ENCODE measurements around the gene C10orf105.

Gene C10orf105

DNA sequence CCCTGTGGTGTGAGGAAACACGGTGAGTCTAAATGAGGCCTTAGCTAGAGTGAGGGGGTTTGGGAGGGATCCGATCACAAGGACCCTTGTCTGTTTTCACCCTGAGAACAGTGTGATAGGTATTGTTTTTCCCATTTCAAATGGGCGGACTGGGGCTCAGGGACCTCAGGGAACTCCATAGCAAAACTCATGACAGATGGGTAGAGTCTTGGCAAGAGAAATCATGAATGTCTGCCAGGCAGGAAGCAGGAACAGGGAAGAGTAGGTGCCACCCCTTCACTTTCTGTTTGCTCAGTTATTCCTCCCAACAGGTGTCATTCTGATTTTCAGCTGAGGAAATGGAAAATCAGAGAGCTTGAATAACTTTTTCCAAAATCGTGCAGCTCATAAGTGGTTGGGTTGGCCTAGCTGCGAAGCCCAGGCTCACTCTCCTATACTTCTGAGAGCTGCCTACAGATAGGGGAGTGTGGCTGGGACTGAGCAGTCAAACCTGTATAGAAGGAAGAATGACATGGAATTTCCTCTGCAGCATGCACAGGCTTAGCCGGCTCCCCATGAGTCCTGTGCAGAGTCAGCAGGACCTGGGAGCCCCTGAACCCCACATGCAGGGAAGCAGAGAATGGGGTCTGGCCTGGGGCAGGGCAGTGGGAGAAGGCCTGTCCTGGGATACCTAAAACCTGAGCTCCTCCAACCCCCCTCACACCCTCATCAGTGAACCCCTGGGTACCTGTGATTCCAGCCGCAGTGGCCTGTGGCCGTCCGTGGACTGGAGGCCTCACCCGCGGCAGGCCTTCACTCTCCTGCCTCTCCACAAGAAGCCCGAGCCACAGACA is 17.6 kb upstream of the C10orf105 start:
- no peak for DNase-seq (ENCODE audit: low read depth in 2 of 2)

- no peak for DNase-seq (ENCODE audit: low read depth in 2 of 2)
These were observed 17.0 kb upstream of the C10orf105 start for GRCh38 chr10:71736570-71736952.

DNA sequence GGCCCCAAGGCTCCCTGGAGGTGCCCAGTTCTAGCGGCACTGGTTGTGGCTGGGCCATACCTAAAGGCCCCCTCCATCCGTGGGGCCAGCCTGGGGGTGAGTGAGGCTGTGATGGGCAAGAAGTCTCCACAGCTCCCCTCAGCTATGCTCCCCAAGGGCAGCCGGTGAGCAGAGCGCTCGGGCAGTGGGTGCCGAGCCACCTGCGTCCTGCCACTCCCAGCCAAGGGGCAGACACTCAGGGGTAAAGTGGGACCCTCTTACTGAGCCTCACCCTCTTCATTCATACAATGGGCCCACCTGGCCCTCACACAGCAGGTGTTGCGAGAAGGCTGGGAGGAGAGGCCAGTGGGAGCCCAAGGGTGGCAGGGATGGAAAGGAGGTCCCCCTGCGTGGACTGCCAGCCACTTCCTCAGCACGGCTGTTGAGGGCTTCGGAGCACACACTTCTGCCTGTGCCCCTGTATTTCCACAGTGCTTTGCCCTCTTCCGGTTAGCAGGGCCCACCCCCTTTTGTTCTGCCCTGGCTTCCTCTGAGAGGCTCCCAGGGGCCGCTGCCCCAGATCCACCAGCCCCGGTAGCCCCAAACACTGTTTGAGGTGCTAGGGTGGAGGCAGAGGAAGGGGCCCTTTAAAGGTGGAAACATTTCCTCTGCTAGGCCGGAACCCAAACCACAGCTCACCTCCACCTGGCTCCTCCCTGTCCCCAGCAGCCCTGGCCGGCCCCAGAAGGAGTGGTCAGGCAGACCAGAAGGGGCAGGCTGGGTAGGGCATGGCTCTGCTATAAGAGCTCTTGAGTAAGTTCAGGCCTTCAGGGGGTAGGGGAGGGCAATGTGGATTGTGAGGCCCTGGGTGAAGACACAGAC is 16.4 kb upstream of the C10orf105 start:
- DNase-seq (ENCODE audit: low read depth in 2 of 2), result peak in 1 of 2 donors; percentile 45

DNA sequence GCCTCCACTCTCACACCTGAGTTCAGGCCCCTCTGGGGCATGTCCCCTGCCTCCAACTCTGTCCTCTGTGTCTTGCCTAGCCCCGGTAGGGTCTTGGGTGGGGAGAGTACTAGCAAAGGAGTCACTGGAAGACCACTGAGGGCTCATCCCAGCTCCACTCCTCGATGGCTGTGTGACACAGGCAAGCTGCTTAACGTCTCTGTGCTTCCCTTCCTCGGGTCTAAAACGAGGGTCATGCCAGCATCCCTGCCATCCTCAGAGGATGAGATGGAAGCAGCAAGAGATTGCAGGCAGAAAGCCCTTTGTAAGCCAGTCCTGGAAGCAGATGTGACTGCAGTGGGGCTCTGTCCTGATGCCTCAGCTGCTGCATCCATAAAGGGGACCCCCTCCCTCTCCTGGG is 15.2 kb upstream of the C10orf105 start:
- no peak for DNase-seq (ENCODE audit: low read depth in 2 of 2)

GRCh38 chr10:71731791-71732190 is 12.2 kb upstream of the C10orf105 start:
- no peak for DNase-seq (ENCODE audit: low read depth in 2 of 2)

- no peak for DNase-seq (ENCODE audit: low read depth in 2 of 2)
These were observed 9.6 kb upstream of the C10orf105 start for GRCh38 chr10:71729161-71729636.

DNA sequence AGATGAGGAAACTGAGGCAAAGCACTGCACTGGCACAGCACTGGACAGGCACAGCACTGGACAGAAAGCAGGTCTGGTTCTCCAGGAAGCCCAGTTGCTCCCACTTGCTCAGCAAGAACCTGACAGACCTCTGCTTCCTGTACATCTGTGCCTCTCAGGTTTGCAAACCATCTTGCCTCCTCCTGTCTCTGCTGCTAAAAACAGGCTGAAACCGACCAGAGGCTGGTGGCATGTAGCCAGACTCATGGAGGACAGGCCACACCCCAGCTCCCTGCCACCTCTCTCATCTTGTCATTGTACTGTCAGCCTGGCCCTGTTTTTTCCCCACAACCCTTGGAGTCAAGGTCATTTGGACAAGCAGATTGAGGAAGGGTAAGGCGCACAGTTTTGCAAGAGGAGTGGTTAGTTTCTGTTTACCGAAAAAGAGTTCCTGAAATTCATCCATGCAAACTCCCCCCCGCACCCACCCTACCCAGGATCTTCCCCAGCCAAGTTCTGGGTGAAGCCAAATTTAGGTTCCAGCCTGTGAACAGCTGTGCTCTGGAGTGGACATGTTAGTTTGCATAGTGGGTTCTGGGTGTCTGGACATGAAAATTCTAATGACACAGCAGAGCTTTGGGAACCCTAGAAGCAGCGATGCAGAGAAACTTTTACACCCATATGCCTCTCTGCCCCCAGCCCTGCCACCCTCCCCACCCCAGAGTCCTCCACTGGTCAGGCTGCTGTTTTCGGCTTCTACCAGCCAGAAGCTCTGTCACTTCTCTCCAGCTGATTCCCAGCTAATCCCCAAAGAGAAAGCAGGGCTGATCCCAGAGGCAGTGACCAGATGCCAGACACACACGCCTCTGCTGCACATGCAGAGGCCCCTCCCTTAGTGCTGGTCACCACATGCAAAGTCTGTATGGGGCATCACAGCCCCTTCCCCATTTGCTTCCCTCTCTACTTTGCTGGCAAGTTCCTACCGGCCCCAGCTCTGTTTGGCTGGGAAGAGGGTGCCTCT is 8.5 kb upstream of the C10orf105 start:
- no peak for DNase-seq (ENCODE audit: low read depth in 2 of 2)

DNA sequence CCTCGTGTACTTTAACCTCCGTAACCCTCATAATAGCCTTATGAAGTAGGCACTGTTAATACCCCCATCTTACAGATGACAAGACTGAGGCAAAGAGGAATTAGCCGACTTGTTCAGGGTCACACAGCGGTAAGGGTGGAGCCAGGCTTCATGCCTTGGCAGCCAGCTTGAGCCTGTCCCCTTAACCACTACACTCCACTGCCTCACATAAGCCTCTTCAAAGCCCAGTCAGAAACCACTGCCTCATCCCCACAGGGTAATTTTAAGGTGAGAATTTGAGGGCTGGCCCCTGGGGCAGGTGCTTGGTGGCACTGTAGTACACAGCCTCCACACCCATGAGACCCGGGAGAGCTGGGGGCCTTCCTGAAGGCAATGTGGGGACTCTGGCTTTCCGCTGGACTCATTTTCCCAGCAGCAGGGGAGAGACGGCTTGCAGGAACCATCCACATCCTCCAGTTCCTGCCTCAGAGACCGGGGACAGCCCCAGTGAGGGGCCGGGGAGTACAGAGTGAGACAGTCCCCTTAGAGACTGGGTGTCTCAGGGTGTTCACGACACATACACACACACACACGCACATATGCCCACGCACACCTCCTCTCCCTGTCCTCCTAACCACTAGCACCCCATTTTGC is 7.6 kb upstream of the C10orf105 start:
- peak in 1 of 2 donors; percentile 43 for DNase-seq (ENCODE audit: low read depth in 2 of 2)

DNA sequence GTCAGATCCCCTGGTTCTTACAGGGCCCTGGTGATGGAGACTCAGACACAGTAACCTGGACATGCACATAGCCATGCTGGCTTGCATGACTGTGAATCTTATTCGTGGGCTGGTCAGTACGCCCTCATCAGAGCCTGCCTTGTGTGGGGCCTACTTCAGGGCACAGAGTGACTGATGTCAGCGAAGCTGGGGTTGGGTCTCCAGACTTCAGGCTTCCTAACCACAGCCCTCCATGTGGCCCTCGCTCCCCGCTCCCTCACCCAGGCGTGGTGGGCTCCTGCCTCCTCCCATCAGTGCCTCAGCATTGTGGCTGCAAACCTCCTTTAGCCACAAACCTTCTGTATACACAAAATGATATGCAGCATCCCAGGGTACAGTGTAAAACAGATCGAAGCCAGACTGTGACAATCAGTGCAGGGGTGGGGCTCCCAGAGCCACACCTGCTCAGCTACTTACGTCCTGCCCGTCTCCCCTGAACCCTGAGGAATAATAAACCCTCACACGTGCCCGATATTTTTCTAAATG is 7.1 kb upstream of the C10orf105 start:
- peak in 1 of 2 donors; percentile 27 for DNase-seq (ENCODE audit: low read depth in 2 of 2)

- peak; percentile 74 to 83 for DNase-seq (ENCODE audit: low read depth in 2 of 2)
These were observed 6.5 kb upstream of the C10orf105 start for GRCh38 chr10:71725998-71726579.

- DNase-seq (ENCODE audit: low read depth in 2 of 2), result no peak
These were observed 5.7 kb upstream of the C10orf105 start for GRCh38 chr10:71725249-71725648.

DNA sequence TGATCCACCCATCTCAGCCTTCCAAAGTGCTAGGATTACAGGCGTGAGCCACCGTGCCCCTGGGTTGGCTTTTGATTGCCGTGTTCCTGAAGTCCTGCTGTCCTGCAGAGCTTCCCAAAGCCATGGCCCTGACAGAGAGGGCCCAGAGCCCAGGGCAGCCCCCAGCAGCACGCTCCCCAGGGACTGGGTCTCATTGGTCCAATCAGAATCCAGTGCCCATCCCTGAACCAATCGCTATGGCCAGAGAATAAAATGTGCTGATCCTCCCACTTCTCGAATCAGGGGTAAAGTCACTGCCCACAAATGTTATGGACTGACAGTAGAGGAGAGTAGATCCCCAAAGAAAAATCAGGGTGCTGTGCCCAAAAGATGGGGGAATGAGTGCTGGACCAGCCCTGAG is 5.0 kb upstream of the C10orf105 start:
- no peak for DNase-seq (ENCODE audit: low read depth in 2 of 2)

- DNase-seq (ENCODE audit: low read depth in 2 of 2), result no peak
These were observed 3.7 kb upstream of the C10orf105 start for GRCh38 chr10:71723311-71723710.

GRCh38 chr10:71722849-71723248 is 3.3 kb upstream of the C10orf105 start:
- DNase-seq (ENCODE audit: low read depth in 2 of 2), result no peak

GRCh38 chr10:71721313-71721712 is 1.7 kb upstream of the C10orf105 start:
- no peak for DNase-seq (ENCODE audit: low read depth in 2 of 2)

GRCh38 chr10:71720288-71720687 is 710 bp upstream of the C10orf105 start:
- DNase-seq (ENCODE audit: low read depth in 2 of 2), result no peak

GRCh38 chr10:71719042-71719441 is 536 bp downstream of the C10orf105 start:
- DNase-seq (ENCODE audit: low read depth in 2 of 2), result no peak

GRCh38 chr10:71718165-71718698 is 1.3 kb downstream of the C10orf105 start:
- no peak for DNase-seq (ENCODE audit: low read depth in 2 of 2)

GRCh38 chr10:71717551-71717951 is 2.0 kb downstream of the C10orf105 start:
- no peak for DNase-seq (ENCODE audit: low read depth in 2 of 2)

- DNase-seq (ENCODE audit: low read depth in 2 of 2), result no peak
These were observed 2.5 kb downstream of the C10orf105 start for GRCh38 chr10:71717056-71717455.
